K562 (cell line): ENCODE measurements around the gene PPM1M.

Experiments
- POU5F1 ChIP-seq: fragments of 150-350 bp; IDR thresholded peaks from 2 replicates; pipeline ENCODE4 v1.6.1; 2014; ENCODE audit warnings: borderline replicate concordance, low read length, low read depth, mild to moderate bottlenecking; ENCODE audit not compliant: partially characterized antibody
- ZNF274 ChIP-seq: IDR thresholded peaks from 2 replicates; pipeline ENCODE4 v1.6.1; 2011; ENCODE audit warnings: low read depth, mild to moderate bottlenecking, low read length, moderate library complexity, borderline replicate concordance

DNA sequence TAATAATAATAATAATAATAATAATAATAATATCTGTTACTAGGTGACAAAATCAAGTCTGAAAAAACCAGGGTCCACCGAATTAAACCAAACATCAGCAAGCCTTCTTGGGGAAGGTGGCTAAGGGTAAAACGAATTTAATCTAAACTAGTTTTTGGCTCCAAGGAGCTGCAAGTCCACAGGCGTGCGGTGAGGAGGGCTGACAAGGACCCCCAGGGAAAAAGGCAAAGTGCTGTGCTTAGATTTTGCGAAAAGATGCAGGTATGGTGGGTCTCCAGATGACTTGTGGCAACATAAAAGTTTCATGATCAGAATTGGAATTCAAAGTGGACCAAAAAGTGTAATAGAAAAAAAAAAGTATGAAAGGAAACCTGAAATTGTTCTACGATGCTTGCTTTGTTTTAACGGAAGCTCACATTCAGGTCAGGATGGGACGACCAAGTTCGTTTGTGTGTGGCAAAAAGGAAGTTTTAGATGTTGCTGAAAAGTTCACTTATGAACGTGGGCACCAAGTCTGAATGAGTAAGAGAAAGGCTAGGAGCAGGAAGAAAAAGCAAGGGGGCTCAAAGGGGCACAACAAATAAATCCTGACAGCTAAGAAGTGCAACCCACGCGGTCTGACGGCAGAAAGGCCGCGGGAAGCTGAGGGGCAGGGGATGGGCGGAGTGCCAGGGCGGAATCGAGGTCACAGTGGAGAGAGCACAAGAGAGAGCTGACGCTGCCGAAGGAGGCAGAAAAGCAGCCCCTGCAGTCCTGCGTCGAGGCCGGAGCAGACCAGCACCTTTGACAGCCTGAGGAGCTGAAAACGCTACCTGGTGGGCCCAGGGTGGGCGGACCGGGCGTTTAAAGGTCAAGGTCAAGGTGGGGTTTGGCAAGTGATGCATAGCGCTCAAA, 31.8 kb downstream of the PPM1M start:
- TF ChIP-seq ZNF274 = no peak
- TF ChIP-seq POU5F1 = no peak
